NCI-H1436 (cell line): ENCODE measurements around the gene DEDD.

Source experiments
- DNase-seq: peaks from one replicate; lab custom pipeline; 2025; lab: John Stamatoyannopoulos, UW

DEDD gene

GRCh38 chr1:161162806-161163205 lies 30.3 kb upstream of the DEDD start:
- no peak for DNase-seq

GRCh38 chr1:161162052-161162451 lies 29.6 kb upstream of the DEDD start:
- no peak for DNase-seq

DNA sequence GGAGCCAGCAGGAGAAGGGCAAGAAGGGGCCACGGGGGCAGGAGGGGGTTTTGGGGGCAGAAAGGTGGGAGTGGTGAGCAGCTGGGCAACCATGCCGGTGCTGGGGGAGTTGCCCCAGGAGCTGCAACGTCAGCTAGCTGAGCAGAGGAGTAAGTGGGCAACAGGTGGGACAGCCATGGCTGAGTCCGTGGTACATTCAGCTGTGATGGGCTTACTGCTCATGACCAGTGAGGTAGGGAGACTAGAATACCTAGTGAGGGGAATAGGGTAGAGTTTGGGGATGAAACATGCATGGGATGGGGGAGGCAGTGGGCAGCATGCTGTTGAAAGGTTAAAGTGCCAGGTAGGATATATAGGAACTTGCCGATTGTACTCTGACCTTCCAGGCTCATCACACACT lies 29.2 kb upstream of the DEDD start:
- no peak for DNase-seq

GRCh38 chr1:161160671-161161145 lies 28.2 kb upstream of the DEDD start:
- DNase-seq, result no peak

DNA sequence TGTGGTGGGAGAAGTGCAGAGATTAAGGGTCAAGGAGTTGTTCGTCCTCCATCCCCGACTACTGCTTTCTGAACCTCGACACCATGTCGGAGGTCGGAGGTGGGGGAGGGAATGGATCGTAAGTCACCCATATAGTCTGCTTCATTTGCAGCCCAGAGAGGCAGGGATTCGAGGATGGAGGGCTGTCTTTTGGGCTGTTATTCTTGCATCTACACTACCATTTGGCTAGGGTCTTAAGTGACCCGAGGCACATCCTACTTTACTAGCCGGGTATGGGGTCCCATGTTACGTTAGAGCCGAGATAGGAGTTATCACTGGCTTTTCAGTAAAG lies 27.4 kb upstream of the DEDD start:
- DNase-seq, result no peak

- peak; percentile 85 for DNase-seq
Observed at GRCh38 chr1:161159087-161159912, 26.8 kb upstream of the DEDD start, which contains the start of gene USP21. Gene USP21 (plus strand): TSS chr1:161159500. CDS start chr1:161160641, 1,141 bp downstream.

- DNase-seq, result no peak
Observed at GRCh38 chr1:161158316-161159010, 26.0 kb upstream of the DEDD start.

DNA sequence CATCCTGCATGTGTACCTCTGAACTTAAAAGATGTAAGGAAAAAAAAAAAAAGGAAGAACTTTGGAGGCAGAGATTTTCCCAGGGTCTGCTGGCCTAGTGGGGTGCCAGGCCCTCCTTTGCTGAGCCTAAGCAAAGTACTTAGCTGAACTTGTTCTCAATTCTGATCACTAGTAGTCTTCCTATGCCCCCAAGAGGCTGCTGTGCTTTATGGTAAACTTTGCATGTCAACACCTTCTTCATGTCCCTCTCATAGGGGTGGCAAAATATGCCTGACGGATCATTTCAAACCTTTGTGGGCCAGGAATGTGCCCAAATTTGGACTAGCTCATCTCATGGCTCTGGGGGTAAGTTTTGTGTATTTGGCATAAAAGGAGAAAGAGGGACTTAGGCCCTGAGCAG lies 25.4 kb upstream of the DEDD start:
- no peak for DNase-seq

DNA sequence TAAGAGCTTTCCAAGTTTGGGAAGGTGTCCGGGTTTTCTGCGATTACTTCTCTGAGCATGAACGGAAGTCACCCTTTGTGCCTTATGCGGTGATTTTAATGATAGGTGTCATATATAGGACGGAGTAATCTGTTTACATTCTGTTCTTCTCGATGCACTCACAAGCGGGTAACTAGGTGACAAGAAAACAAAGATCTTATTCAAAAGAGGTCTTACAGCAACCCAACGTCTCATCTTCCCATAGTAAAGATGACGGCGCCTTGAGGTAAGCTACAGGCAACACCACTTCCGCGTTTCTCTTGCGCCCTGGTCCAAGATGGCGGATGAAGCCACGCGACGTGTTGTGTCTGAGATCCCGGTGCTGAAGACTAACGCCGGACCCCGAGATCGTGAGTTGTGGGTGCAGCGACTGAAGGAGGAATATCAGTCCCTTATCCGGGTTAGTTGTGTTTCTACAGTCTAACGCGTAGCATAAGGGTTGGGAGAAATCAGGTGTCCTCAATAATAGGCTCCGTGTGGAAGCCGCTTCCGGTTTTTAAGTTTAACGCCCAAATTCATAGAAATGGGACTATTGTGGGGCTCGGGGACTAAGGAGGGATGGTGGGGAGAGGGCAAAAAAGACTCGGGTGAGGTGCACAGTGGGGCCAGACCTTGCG lies 21.3 kb upstream of the DEDD start, which contains the start of gene UFC1:
UFC1 (plus strand) TSS at position 297 of the 656 bp plus-strand sequence; CDS start at position 317, 20 bp downstream.
- peak; percentile 87 for DNase-seq

DNA sequence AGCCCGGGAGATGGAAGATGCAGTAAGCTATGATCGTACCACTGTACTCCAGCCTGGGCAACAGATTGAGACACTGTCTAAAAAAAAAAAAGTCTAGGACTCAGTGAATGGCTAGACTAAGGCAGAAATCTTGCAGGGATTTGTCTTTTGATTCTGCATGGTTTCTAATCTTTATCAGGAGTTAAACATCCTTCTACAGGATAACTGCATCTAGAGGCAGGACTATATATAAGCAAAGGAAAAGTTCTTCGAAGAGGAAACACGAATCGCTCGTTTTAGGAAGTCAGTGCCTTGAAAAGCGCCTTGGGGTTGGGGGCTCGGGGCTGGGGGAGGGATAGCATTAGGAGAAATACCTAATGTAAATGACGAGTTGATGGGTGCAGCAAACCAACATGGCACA lies 20.7 kb upstream of the DEDD start:
- DNase-seq, result no peak

- no peak for DNase-seq
Observed at GRCh38 chr1:161145832-161146231, 13.4 kb upstream of the DEDD start.

DNA sequence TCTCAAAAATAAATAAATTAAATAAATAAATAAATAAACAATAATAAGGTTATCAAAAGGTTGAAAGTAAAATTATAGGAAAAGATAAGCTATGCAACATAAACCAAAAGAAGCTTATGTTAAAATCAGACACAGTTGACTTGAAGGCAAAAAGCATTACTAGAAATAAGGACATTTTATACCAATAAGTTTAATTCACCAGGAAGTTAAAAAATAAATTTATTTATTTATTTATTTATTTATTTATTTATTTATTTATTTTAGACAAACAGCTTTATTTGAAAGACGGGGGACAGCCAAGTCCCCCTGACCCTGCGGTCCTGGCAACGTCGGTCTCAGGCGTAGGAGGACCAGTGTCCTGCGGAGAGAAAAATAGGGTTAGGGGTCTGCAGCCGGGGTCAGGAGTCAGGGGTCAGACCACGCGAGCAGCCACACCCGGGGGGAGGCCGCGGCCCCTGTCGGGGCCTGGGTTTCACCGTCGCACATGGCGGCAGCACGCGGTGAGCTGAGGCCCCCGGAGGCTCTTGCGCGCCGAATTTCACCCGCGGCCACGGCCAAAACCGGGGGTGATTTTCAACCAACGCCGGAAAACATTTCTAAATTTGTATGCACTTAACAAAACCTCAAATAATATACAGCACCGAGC lies 8.4 kb upstream of the DEDD start:
- DNase-seq, result no peak

DNA sequence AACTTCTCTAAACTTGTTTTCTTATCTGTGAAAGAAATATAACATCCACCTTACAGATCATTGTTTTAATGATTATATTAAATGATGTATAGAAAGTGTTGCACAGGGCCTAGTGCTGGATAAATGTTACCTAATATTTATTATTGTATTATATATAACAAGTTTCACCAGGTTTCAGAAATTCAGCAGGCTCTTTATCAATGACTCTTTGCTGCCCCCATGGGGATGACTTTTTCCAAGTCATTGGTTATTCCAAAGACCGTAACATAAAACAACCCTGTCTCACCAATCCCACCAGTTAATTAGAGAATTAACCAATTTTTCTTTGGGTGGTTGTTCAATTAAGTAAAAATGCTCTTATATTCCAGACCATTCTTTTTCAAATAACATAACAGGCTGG lies 7.3 kb upstream of the DEDD start:
- peak; percentile 17 for DNase-seq

DNA sequence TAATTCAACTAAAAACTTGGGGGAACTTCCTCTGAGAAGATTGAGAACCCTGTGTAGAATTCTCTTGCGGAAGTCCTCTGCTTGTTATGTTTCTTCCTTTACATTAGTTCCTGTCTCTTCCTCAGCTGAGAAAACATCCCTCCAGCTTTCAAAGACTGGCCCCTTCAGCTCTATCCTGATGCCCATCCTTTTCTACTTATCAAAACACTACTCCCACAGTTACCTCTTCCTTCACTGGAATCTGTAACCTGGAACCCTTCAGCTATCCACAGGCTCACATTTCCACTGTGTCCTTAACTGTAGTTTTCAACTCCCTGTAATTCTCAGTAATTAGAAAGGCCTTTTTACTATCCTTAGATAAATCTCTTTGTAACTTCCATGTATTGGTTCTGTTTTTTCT lies 6.0 kb upstream of the DEDD start:
- no peak for DNase-seq

DNA sequence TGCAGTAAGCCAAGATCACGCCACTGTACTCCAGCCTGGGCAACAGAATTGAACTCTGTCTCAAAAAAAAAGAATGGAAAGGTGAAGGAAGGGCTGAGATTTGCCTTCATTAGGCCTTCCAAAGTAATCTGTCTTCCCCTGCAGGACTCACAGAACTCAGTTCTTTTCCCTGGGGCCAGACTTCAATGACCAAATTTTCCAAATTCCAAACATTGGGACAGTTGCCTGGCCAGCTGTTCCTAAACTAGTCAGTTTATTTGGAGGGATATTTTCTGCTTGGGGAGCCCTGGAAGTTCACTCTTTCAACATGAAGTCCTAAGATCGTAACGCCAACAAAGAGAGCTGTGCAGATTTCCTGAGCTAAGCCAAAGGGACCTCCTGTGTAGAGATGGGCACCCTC lies 5.4 kb upstream of the DEDD start:
- DNase-seq, result no peak

DNA sequence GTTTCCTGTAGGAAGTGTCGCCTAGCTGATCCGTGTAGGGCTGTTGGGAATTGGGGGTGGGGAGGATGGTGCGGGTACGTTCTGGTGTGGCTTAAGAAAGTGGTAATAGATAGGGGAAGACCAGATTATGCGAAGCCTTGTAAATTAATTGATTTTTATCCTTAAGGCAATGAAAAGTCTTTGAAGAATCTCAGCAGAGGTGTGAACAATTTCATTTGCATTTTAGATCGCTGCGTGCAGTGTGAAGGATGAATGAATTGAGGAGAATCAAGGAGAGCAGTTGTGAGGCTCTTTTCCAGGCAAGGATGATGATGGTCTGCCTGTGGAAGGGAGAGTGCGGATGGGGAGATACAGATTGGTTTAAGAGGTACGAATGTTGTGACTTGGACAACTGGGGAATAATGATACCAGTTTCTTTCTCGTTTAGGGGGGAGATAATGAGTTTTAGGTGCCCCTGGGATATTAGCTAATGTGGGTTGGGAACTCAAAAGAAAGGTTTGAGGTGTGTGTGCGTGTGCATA lies 813 bp upstream of the DEDD start:
- DNase-seq, result no peak

GRCh38 chr1:161131523-161132409 lies 701 bp downstream of the DEDD start:
- DNase-seq, result no peak

GRCh38 chr1:161130266-161130665 lies 2.2 kb downstream of the DEDD start:
- no peak for DNase-seq

- DNase-seq, result no peak
Observed at GRCh38 chr1:161128591-161129420, 3.7 kb downstream of the DEDD start.

DNA sequence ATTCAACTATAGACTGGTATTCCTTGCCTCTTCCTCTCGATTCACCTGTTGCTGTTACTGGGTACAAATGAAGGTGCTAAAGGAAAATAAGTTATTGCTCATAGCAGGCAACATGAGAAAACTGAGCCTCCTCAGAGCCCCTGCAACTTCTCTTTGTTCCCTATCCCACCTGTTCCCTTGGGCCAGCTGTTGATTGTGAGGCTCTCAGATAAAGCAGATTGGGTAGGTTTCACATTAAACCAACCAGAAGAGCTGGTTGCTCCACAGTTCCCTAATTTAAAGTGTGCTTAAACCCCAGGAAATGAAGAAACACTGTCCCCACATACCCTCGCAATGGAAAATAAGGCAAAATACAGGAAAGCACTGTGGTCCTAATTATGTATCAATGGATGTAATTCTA lies 4.8 kb downstream of the DEDD start:
- DNase-seq, result no peak
